WTC11 (cell line): ENCODE measurements around the gene CHD9. TPM values are rescaled to one million over a fixed set of nuclear protein-coding genes. Genes with fewer than 3 reads are reported as not detected.

Experiments used
- ATAC-seq: fragments of 200-7000 bp; cut with Tn5 transposase; 2 replicates; pipeline ENCODE4 v1.10.0; 2021; ENCODE audit warnings: mild to moderate bottlenecking, moderate library complexity
- CTCF ChIA-PET: fragments of 300-600 bp; sonication (Branson Sonifier 250); formaldehyde crosslinking; loops from one replicate; lab custom pipeline; 2021; ENCODE audit warnings: antibody characterized with exemption; lab: Charles Lee
- POLR2A ChIA-PET: fragments of 350-600 bp; sonication (Branson Sonifier 250); formaldehyde crosslinking; loops from one replicate; lab custom pipeline; 2021; ENCODE audit warnings: antibody characterized with exemption; lab: Charles Lee
- DNase-seq: peaks from one replicate; pipeline ENCODE4 v3.0.0; 2021; ENCODE audit warnings: low spot score
- H3K27ac Mint-ChIP-seq: 2 replicates; pipeline ENCODE4 v1.8.0; 2021; ENCODE audit warnings: mixed read lengths
- H3K27me3 Mint-ChIP-seq: 2 replicates; pipeline ENCODE4 v1.8.0; 2021; ENCODE audit warnings: low read depth, mild to moderate bottlenecking, moderate library complexity, mixed read lengths
- H3K36me3 Mint-ChIP-seq: 2 replicates; pipeline ENCODE4 v1.8.0; 2021; ENCODE audit warnings: mixed read lengths
- H3K4me1 Mint-ChIP-seq: 2 replicates; pipeline ENCODE4 v1.8.0; 2022; ENCODE audit warnings: mixed read lengths
- H3K4me3 Mint-ChIP-seq: 2 replicates; pipeline ENCODE4 v1.8.0; 2021; ENCODE audit warnings: mild to moderate bottlenecking, moderate library complexity, mixed read lengths
- H3K9me3 Mint-ChIP-seq: 2 replicates; pipeline ENCODE4 v1.8.0; 2021; ENCODE audit warnings: mixed read lengths
- ATF2 ChIP-seq: sonication (generic); formaldehyde crosslinking; IDR thresholded peaks from 2 replicates; pipeline ENCODE4 v1.8.1; 2022; ENCODE audit warnings: low read depth, missing genetic modification reagents, borderline replicate concordance
- ATF3 ChIP-seq: sonication (generic); formaldehyde crosslinking; conservative IDR thresholded peaks from 2 replicates; pipeline ENCODE4 v1.8.1; 2022; ENCODE audit warnings: mild to moderate bottlenecking, missing genetic modification reagents
- EMX1 ChIP-seq: fragments of 250-450 bp; sonication (Bioruptor Pico); IDR thresholded peaks from 2 replicates; pipeline ENCODE4 v1.8.0; 2021; ENCODE audit warnings: mild to moderate bottlenecking
- ERG ChIP-seq: fragments of 250-450 bp; sonication (Bioruptor Pico); IDR thresholded peaks from 2 replicates; pipeline ENCODE4 v1.8.0; 2021; ENCODE audit warnings: mild to moderate bottlenecking
- ESRRA ChIP-seq: sonication (generic); formaldehyde crosslinking; IDR thresholded peaks from 2 replicates; pipeline ENCODE4 v1.8.1; 2022; ENCODE audit warnings: mild to moderate bottlenecking, missing genetic modification reagents, borderline replicate concordance
- ETV6 ChIP-seq: sonication (generic); formaldehyde crosslinking; IDR thresholded peaks from 2 replicates; pipeline ENCODE4 v1.8.1; 2022; ENCODE audit warnings: mild to moderate bottlenecking, missing genetic modification reagents
- SOX15 ChIP-seq: fragments of 250-450 bp; sonication (Bioruptor Pico); IDR thresholded peaks from 2 replicates; pipeline ENCODE4 v1.9.0; 2021; ENCODE audit warnings: mild to moderate bottlenecking
- ZNF263 ChIP-seq: sonication (generic); formaldehyde crosslinking; IDR thresholded peaks from 2 replicates; pipeline ENCODE4 v1.8.1; 2022; ENCODE audit warnings: low read depth, mild to moderate bottlenecking, moderate library complexity, missing genetic modification reagents
- total RNA-seq: library from RNA; stranded (reverse); gene quantifications from 3 replicates; pipeline ENCODE4 v1.2.3, GENCODE V29; 2021
- TF ChIP-seq, protein P1 (sequence below): sonication (generic); formaldehyde crosslinking; IDR thresholded peaks from 2 replicates; pipeline ENCODE4 v1.8.1; 2022; ENCODE audit warnings: missing genetic modification reagents, borderline replicate concordance
- TF ChIP-seq, protein P2 (sequence below): sonication (generic); formaldehyde crosslinking; IDR thresholded peaks from 2 replicates; pipeline ENCODE4 v1.8.1; 2023; ENCODE audit warnings: mild to moderate bottlenecking, missing genetic modification reagents
- TF ChIP-seq, protein P3 (sequence below): sonication (generic); formaldehyde crosslinking; IDR thresholded peaks from 2 replicates; pipeline ENCODE4 v1.8.1; 2023; ENCODE audit warnings: mild to moderate bottlenecking, moderate library complexity, missing genetic modification reagents
- TF ChIP-seq, protein P4 (sequence below): fragments of 200-600 bp; IDR thresholded peaks from 2 replicates; pipeline ENCODE4 v1.8.0; 2022; ENCODE audit warnings: antibody characterized with exemption

CHD9 gene
- total RNA-seq, 1 experiment from 2014 or later: 31.3 TPM

GRCh38 chr16:53042235-53042701 is 12.5 kb upstream of the CHD9 start:
- CTCF ChIA-PET: interaction anchor here (1.4 to 2.5 kb wide), 2 partner anchors 13 to 20 kb away, joined by 8 to 11 read pairs; partner anchors contain the start of gene CHD9
- no peak for ATAC-seq
- Mint-ChIP-seq H3K9me3 (peaks cover 15% of the 10 kb centered on the region), H3K27ac (peak overlapping the region; percentile 94)
- TF ChIP-seq, protein P1, sequence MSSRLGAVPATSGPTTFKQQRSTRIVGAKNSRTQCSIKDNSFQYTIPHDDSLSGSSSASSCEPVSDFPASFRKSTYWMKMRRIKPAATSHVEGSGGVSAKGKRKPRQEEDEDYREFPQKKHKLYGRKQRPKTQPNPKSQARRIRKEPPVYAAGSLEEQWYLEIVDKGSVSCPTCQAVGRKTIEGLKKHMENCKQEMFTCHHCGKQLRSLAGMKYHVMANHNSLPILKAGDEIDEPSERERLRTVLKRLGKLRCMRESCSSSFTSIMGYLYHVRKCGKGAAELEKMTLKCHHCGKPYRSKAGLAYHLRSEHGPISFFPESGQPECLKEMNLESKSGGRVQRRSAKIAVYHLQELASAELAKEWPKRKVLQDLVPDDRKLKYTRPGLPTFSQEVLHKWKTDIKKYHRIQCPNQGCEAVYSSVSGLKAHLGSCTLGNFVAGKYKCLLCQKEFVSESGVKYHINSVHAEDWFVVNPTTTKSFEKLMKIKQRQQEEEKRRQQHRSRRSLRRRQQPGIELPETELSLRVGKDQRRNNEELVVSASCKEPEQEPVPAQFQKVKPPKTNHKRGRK (CRISPR knock-in tag): peak; percentile 97
- TF ChIP-seq, protein P2, sequence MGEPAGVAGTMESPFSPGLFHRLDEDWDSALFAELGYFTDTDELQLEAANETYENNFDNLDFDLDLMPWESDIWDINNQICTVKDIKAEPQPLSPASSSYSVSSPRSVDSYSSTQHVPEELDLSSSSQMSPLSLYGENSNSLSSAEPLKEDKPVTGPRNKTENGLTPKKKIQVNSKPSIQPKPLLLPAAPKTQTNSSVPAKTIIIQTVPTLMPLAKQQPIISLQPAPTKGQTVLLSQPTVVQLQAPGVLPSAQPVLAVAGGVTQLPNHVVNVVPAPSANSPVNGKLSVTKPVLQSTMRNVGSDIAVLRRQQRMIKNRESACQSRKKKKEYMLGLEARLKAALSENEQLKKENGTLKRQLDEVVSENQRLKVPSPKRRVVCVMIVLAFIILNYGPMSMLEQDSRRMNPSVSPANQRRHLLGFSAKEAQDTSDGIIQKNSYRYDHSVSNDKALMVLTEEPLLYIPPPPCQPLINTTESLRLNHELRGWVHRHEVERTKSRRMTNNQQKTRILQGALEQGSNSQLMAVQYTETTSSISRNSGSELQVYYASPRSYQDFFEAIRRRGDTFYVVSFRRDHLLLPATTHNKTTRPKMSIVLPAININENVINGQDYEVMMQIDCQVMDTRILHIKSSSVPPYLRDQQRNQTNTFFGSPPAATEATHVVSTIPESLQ (CRISPR knock-in tag): no peak
- peak; percentile 83; the same call in 1 of the 2 replicates for TF ChIP-seq ZNF263 (CRISPR knock-in tag)
- TF ChIP-seq, all 79 proteins: peak for 2
- Mint-ChIP-seq H3K4me1 (peaks cover 71% of the 10 kb centered on the region), H3K4me3 (peak overlapping the region; percentile 73), H3K36me3 (peaks cover 15% of the 10 kb centered on the region), H3K27me3 (peaks cover 43% of the 10 kb centered on the region)
- POLR2A ChIA-PET: interaction anchor here (1.2 kb wide), 1 partner anchor 88 kb away, joined by 4 read pairs; no protein-coding TSS in a partner anchor
- no peak for DNase-seq

- peaks cover 65% of the 10 kb centered on the region for H3K4me1 Mint-ChIP-seq
- H3K4me3 Mint-ChIP-seq: peak overlapping the region; percentile 73
- POLR2A ChIA-PET: interaction anchor here (0.5 to 1.7 kb wide), 3 partner anchors 8 to 332 kb away, joined by 3 to 6 read pairs (median 5); partner anchors contain the start of gene CHD9
- H3K36me3 Mint-ChIP-seq: peaks cover 19% of the 10 kb centered on the region
- DNase-seq: no peak
- TF ChIP-seq ERG (CRISPR knock-in tag) (no peak), ESRRA (no peak), ETV6 (no peak), ATF3 (CRISPR knock-in tag) (no peak), EMX1 (CRISPR knock-in tag) (no peak), ATF2 (CRISPR knock-in tag) (no peak), SOX15 (no peak)
- TF ChIP-seq, protein P3, sequence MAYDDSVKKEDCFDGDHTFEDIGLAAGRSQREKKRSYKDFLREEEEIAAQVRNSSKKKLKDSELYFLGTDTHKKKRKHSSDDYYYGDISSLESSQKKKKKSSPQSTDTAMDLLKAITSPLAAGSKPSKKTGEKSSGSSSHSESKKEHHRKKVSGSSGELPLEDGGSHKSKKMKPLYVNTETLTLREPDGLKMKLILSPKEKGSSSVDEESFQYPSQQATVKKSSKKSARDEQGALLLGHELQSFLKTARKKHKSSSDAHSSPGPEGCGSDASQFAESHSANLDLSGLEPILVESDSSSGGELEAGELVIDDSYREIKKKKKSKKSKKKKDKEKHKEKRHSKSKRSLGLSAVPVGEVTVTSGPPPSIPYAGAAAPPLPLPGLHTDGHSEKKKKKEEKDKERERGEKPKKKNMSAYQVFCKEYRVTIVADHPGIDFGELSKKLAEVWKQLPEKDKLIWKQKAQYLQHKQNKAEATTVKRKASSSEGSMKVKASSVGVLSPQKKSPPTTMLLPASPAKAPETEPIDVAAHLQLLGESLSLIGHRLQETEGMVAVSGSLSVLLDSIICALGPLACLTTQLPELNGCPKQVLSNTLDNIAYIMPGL: no peak
- TF ChIP-seq, protein P4, sequence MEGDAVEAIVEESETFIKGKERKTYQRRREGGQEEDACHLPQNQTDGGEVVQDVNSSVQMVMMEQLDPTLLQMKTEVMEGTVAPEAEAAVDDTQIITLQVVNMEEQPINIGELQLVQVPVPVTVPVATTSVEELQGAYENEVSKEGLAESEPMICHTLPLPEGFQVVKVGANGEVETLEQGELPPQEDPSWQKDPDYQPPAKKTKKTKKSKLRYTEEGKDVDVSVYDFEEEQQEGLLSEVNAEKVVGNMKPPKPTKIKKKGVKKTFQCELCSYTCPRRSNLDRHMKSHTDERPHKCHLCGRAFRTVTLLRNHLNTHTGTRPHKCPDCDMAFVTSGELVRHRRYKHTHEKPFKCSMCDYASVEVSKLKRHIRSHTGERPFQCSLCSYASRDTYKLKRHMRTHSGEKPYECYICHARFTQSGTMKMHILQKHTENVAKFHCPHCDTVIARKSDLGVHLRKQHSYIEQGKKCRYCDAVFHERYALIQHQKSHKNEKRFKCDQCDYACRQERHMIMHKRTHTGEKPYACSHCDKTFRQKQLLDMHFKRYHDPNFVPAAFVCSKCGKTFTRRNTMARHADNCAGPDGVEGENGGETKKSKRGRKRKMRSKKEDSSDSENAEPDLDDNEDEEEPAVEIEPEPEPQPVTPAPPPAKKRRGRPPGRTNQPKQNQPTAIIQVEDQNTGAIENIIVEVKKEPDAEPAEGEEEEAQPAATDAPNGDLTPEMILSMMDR: no peak
- TF ChIP-seq, all 79 proteins: peak for 0
- CTCF ChIA-PET: interaction anchor here (0.8 to 2.0 kb wide), 5 partner anchors 11 to 56 kb away, joined by 3 to 9 read pairs (median 6); partner anchors contain the start of gene CHD9
- H3K27ac Mint-ChIP-seq: no peak overlapping the region
- H3K27me3 Mint-ChIP-seq: peaks cover 48% of the 10 kb centered on the region
- ATAC-seq: peak; percentile 6
- H3K9me3 Mint-ChIP-seq: peaks cover 20% of the 10 kb centered on the region
These were observed 11.4 kb upstream of the CHD9 start for GRCh38 chr16:53043428-53043831.
